GM23338 (cell line): ENCODE measurements around the gene COTL1. TPM values are rescaled to one million over a fixed set of nuclear protein-coding genes. Genes with fewer than 3 reads are reported as not detected.
"Not testable (repeated sequence)": the region's sequence is repeated elsewhere in the genome, so short reads cannot be mapped to it uniquely, and the experiment has no call there.

Source experiments
- ATAC-seq: fragments of 200-7000 bp; cut with Tn5 transposase; 3 replicates; pipeline ENCODE4 v1.9.1; 2020
- DNase-seq: peaks from one replicate; pipeline ENCODE4 v3.0.0-alpha.2; 2015; ENCODE audit warnings: low spot score
- H2AFZ ChIP-seq: fragments of 200-600 bp; sonication (generic); 2 replicates; pipeline ENCODE4 v1.8.0; 2016; ENCODE audit warnings: antibody characterized with exemption, mild to moderate bottlenecking, moderate library complexity
- H3F3A ChIP-seq: fragments of 200-600 bp; sonication (generic); replicated peaks from 2 replicates; pipeline ENCODE4 v1.8.0; 2017; ENCODE audit warnings: antibody characterized with exemption, mixed run types, low read depth
- H3K27ac ChIP-seq: fragments of 200-600 bp; sonication (generic); 2 replicates; pipeline ENCODE4 v1.6.1; 2016; ENCODE audit warnings: low read depth
- H3K27me3 ChIP-seq: fragments of 200-600 bp; sonication (generic); 2 replicates; pipeline ENCODE4 v1.8.0; 2016; ENCODE audit warnings: mild to moderate bottlenecking, mixed run types, moderate library complexity; ENCODE audit not compliant: insufficient read depth
- H3K36me3 ChIP-seq: fragments of 200-600 bp; sonication (generic); 2 replicates; pipeline ENCODE4 v1.8.0; 2016; ENCODE audit warnings: mild to moderate bottlenecking; ENCODE audit not compliant: insufficient read depth
- H3K4me1 ChIP-seq: fragments of 200-600 bp; sonication (generic); 2 replicates; pipeline ENCODE4 v1.8.0; 2016; ENCODE audit warnings: mild to moderate bottlenecking, moderate library complexity; ENCODE audit not compliant: insufficient read depth
- H3K4me2 ChIP-seq: fragments of 200-600 bp; sonication (generic); 2 replicates; pipeline ENCODE4 v1.7.1; 2017; ENCODE audit warnings: mixed run types
- H3K4me3 ChIP-seq: fragments of 200-600 bp; sonication (generic); 2 replicates; pipeline ENCODE4 v1.6.1; 2016; ENCODE audit warnings: mixed run types
- H3K79me2 ChIP-seq: fragments of 200-600 bp; sonication (generic); replicated peaks from 2 replicates; pipeline ENCODE4 v1.8.0; 2017; ENCODE audit warnings: mild to moderate bottlenecking; ENCODE audit not compliant: insufficient read depth
- H3K9me2 ChIP-seq: fragments of 200-600 bp; sonication (generic); 2 replicates; pipeline ENCODE4 v1.8.0; 2017; ENCODE audit not compliant: insufficient read depth
- H4K20me1 ChIP-seq: fragments of 200-600 bp; sonication (generic); replicated peaks from 2 replicates; pipeline ENCODE4 v1.8.0; 2017; ENCODE audit warnings: mild to moderate bottlenecking; ENCODE audit not compliant: insufficient read depth
- H3K27ac Mint-ChIP-seq: 2 replicates; pipeline ENCODE4 v1.8.0; 2020; ENCODE audit warnings: inconsistent platforms, mild to moderate bottlenecking, moderate library complexity, mixed read lengths
- H3K27me3 Mint-ChIP-seq: 3 replicates; pipeline ENCODE4 v1.8.0; 2022; ENCODE audit warnings: low read depth, mild to moderate bottlenecking, moderate library complexity, mixed read lengths, inconsistent platforms; ENCODE audit not compliant: insufficient read depth, poor library complexity
- H3K36me3 Mint-ChIP-seq: 3 replicates; pipeline ENCODE4 v1.8.0; 2021; ENCODE audit warnings: low read depth, mild to moderate bottlenecking, inconsistent platforms, moderate library complexity, mixed read lengths
- H3K4me1 Mint-ChIP-seq: 3 replicates; pipeline ENCODE4 v1.8.0; 2020; ENCODE audit warnings: mild to moderate bottlenecking, inconsistent platforms, mixed read lengths
- H3K4me3 Mint-ChIP-seq: 3 replicates; pipeline ENCODE4 v1.8.0; 2021; ENCODE audit warnings: moderate library complexity, mild to moderate bottlenecking, inconsistent platforms, mixed read lengths
- H3K9me3 Mint-ChIP-seq: 3 replicates; pipeline ENCODE4 v1.8.0; 2020; ENCODE audit warnings: moderate library complexity, mild to moderate bottlenecking, inconsistent platforms, mixed read lengths
- NANOG ChIP-seq: IDR thresholded peaks from 2 replicates; pipeline ENCODE4 v1.6.1; 2016; ENCODE audit warnings: antibody characterized with exemption, borderline replicate concordance
- POLR2AphosphoS5 ChIP-seq: IDR thresholded peaks from 2 replicates; pipeline ENCODE4 v1.6.1; 2016; ENCODE audit warnings: antibody characterized with exemption, low read depth
- STAT1 ChIP-seq: IDR thresholded peaks from one replicate; pipeline ENCODE4 v1.6.1; 2016; ENCODE audit warnings: antibody characterized with exemption; ENCODE audit not compliant: unreplicated experiment
- ZNF114 ChIP-seq: fragments of 250-450 bp; sonication (Bioruptor Pico); IDR thresholded peaks from 2 replicates; pipeline ENCODE4 v1.5.0; 2020; ENCODE audit warnings: mild to moderate bottlenecking, moderate library complexity
- ZNF331 ChIP-seq: fragments of 250-450 bp; sonication (Bioruptor Pico); IDR thresholded peaks from 2 replicates; pipeline ENCODE4 v1.5.0; 2020; ENCODE audit warnings: low read depth, mild to moderate bottlenecking, moderate library complexity
- ZNF462 ChIP-seq: fragments of 250-450 bp; sonication (Bioruptor Pico); IDR thresholded peaks from 2 replicates; pipeline ENCODE4 v1.5.0; 2020; ENCODE audit warnings: mild to moderate bottlenecking, moderate library complexity
- polyA plus RNA-seq: library from polyadenylated mRNA; unstranded; fragments of >200 nt; fragmentation: Nextera tagmentation; extraction: Ambion mirVana; gene quantifications from 2 replicates; pipeline ENCODE4 v1.2.1, GENCODE V29; 2016
- total RNA-seq: library from RNA; depleted of rRNA; stranded (reverse); fragments of >200 nt; shearing (Covaris generic); gene quantifications from 2 replicates; pipeline ENCODE4 v1.2.3, GENCODE V29; 2014
- TF ChIP-seq, protein P1 (sequence below): IDR thresholded peaks from 2 replicates; pipeline ENCODE4 v1.6.1; 2016; ENCODE audit warnings: antibody characterized with exemption

The COTL1 gene
- total and polyA plus RNA-seq, 2 experiments from 2014 or later = 117 to 166 TPM

- no peaks in the 10 kb centered on the region for H3K9me2 ChIP-seq
- Mint-ChIP-seq H3K27ac (no peak overlapping the region), H3K4me3 (no peak overlapping the region), H3K9me3 (peaks cover 17% of the 10 kb centered on the region), H3K36me3 (peaks cover 19% of the 10 kb centered on the region), H3K4me1 (peaks cover 24% of the 10 kb centered on the region), H3K27me3 (peaks cover 18% of the 10 kb centered on the region)
- ATAC-seq (peak; percentile 36), DNase-seq (no peak)
- H3K4me1 ChIP-seq = peaks cover 9% of the 10 kb centered on the region
- H2AFZ ChIP-seq = peak overlapping the region; percentile 96
- no peaks in the 10 kb centered on the region for H3K27me3 ChIP-seq
- H3F3A ChIP-seq = peaks cover 2% of the 10 kb centered on the region; the same call in 1 of the 2 replicates
- H3K79me2 ChIP-seq = no peaks in the 10 kb centered on the region
- no peak overlapping the region for H3K4me3 ChIP-seq
- no peaks in the 10 kb centered on the region for H3K36me3 ChIP-seq
- H3K4me2 ChIP-seq = 0 out of 2 replicates have a peak overlapping the region, but pooled peaks have one; percentile 26
- no peaks in the 10 kb centered on the region for H4K20me1 ChIP-seq
- no peak for TF ChIP-seq ZNF331 (CRISPR knock-in tag)
- TF ChIP-seq, protein P1, sequence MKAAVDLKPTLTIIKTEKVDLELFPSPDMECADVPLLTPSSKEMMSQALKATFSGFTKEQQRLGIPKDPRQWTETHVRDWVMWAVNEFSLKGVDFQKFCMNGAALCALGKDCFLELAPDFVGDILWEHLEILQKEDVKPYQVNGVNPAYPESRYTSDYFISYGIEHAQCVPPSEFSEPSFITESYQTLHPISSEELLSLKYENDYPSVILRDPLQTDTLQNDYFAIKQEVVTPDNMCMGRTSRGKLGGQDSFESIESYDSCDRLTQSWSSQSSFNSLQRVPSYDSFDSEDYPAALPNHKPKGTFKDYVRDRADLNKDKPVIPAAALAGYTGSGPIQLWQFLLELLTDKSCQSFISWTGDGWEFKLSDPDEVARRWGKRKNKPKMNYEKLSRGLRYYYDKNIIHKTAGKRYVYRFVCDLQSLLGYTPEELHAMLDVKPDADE = no peak
- TF ChIP-seq NANOG = no peak
- TF ChIP-seq ZNF114 = no peak
- TF ChIP-seq POLR2AphosphoS5 = no peak
- TF ChIP-seq ZNF462 (CRISPR knock-in tag) = no peak
- TF ChIP-seq STAT1 = no peak
- H3K27ac ChIP-seq = no peak overlapping the region
Measured at GRCh38 chr16:84526794-84527531, 90.9 kb downstream of the COTL1 start.

DNA sequence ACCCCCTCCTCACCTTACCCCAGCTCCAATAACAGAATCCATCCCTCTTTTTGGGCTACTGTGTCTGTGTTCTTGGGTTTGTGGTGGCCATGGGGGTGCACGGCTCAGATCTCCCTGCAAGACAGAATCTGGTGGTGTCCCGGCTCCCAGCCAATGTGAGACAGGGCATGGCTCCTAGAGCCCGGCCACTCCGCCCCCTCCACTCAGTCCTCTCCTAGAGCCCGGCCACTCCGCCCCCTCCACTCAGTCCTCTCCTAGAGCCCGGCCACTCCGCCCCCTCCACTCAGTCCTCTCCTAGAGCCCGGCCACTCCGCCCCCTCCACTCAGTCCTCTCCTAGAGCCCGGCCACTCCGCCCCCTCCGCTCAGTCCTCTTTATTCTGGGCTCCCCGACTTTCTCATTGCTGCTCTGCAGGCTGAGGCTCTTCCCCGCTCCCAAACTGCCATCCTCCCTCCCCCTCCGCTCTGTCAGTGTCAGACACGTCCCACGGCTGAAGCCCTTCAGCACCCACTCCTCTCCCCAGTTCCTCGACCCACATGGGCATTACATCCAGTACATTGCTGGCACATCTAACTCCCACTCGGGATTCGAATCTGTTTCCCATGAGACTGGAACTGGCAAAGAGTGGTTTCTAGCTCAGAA lies 92.8 kb downstream of the COTL1 start:
- not testable (repeated sequence) for H3K27ac ChIP-seq, H3K4me2 ChIP-seq, H3K36me3 ChIP-seq, H3K27ac Mint-ChIP-seq, DNase-seq, H3K79me2 ChIP-seq, H3K9me2 ChIP-seq, H4K20me1 ChIP-seq, H2AFZ ChIP-seq, H3K4me3 ChIP-seq, H3F3A ChIP-seq, H3K27me3 ChIP-seq, H3K4me1 ChIP-seq, H3K4me3 Mint-ChIP-seq
- peaks cover 11% of the 10 kb centered on the region for H3K9me3 Mint-ChIP-seq
- peaks cover 11% of the 10 kb centered on the region for H3K36me3 Mint-ChIP-seq
- peak; percentile 34; the same call in 2 of the 3 replicates for ATAC-seq
- H3K27me3 Mint-ChIP-seq = peaks cover 12% of the 10 kb centered on the region
- peaks cover 19% of the 10 kb centered on the region for H3K4me1 Mint-ChIP-seq
